A673 (cell line): ENCODE data around the gene DYRK3. TPM values are rescaled to one million over a fixed set of nuclear protein-coding genes. Genes with fewer than 3 reads are reported as not detected.

Source experiments
- BruUV-seq: library from RNA; stranded (reverse); fragments of 400-500 nt; replicated peaks from 2 replicates; lab custom pipeline; 2021; lab: Mats Ljungman, UMichigan
- CTCF ChIA-PET: fragments of 300-600 bp; sonication (Branson Sonifier 250); formaldehyde crosslinking; loops from one replicate; lab custom pipeline; 2022; ENCODE audit warnings: antibody characterized with exemption; lab: Charles Lee
- POLR2A ChIA-PET: fragments of 300-600 bp; sonication (Branson Sonifier 250); formaldehyde crosslinking; loops from one replicate; lab custom pipeline; 2022; ENCODE audit warnings: antibody characterized with exemption; ENCODE audit not compliant: low non-redundant PET; lab: Charles Lee
- DNase-seq: peaks from one replicate; pipeline ENCODE4 v3.0.0-alpha.2; 2015; ENCODE audit warnings: low spot score
- H3K27ac ChIP-seq: fragments of 200-600 bp; sonication (generic); 2 replicates; pipeline ENCODE4 v1.5.1; 2016; ENCODE audit warnings: mixed run types, low read depth, mild to moderate bottlenecking, mixed read lengths, antibody characterized with exemption, low read length; ENCODE audit not compliant: poor library complexity, severe bottlenecking
- H3K27me3 ChIP-seq: fragments of 200-600 bp; sonication (generic); replicated peaks from 2 replicates; pipeline ENCODE4 v1.6.1; 2017; ENCODE audit warnings: mixed run types, low read depth, mild to moderate bottlenecking, mixed read lengths, antibody characterized with exemption, low read length; ENCODE audit not compliant: insufficient read depth, poor library complexity
- H3K36me3 ChIP-seq: fragments of 200-600 bp; sonication (generic); 2 replicates; pipeline ENCODE4 v1.6.1; 2016; ENCODE audit warnings: mixed run types, mild to moderate bottlenecking, mixed read lengths, antibody characterized with exemption, low read length; ENCODE audit not compliant: insufficient read depth, poor library complexity, severe bottlenecking
- H3K4me1 ChIP-seq: fragments of 200-600 bp; sonication (generic); 2 replicates; pipeline ENCODE4 v1.6.1; 2017; ENCODE audit warnings: mixed run types, mild to moderate bottlenecking, mixed read lengths, antibody characterized with exemption, low read length; ENCODE audit not compliant: insufficient read depth, poor library complexity, severe bottlenecking
- H3K4me3 ChIP-seq: fragments of 200-600 bp; sonication (generic); 2 replicates; pipeline ENCODE4 v1.5.1; 2016; ENCODE audit warnings: low read depth, mixed run types, mild to moderate bottlenecking, mixed read lengths, low read length; ENCODE audit not compliant: poor library complexity, severe bottlenecking
- H3K9me3 ChIP-seq: fragments of 200-600 bp; sonication (generic); 2 replicates; pipeline ENCODE4 v1.6.1; 2016; ENCODE audit warnings: mixed run types, low read depth, mild to moderate bottlenecking, mixed read lengths, antibody characterized with exemption, low read length; ENCODE audit not compliant: poor library complexity, severe bottlenecking
- CTCF ChIP-seq: fragments of 300-800, 200-600 bp; sonication (generic); conservative IDR thresholded peaks from 2 replicates; pipeline ENCODE4 v1.5.1; 2017; ENCODE audit warnings: low read depth, mild to moderate bottlenecking, antibody characterized with exemption, low read length, moderate library complexity, mixed read lengths
- EZH2 ChIP-seq: fragments of 200-600 bp; sonication (generic); IDR thresholded peaks from 2 replicates; pipeline ENCODE4 v1.6.1; 2017; ENCODE audit warnings: borderline replicate concordance, low read depth, mild to moderate bottlenecking, mixed read lengths, antibody characterized with exemption, low read length; ENCODE audit not compliant: poor library complexity, severe bottlenecking
- intact Hi-C: fragments of 100-400 bp; cut with micrococcal nuclease; formaldehyde crosslinking; loops from one replicate; pipeline ENCODE4 v1.10.0; 2022; ENCODE audit not compliant: unreplicated experiment
- total RNA-seq: library from RNA; stranded (reverse); gene quantifications from 2 replicates; pipeline ENCODE4 v1.2.3, GENCODE V29; 2021

Gene DYRK3
- total RNA-seq, 1 experiment from 2014 or later, result 24.0 TPM

- intact Hi-C loops, result no loop called here
- H3K9me3 ChIP-seq, result no peaks in the 10 kb centered on the region
- ChIA-PET CTCF (no interaction called here), POLR2A (no interaction called here)
- H3K4me1 ChIP-seq, result no peaks in the 10 kb centered on the region
- no peak overlapping the region for H3K27ac ChIP-seq
- TF ChIP-seq CTCF (no peak), EZH2 (no peak)
- peaks cover 52% of the 10 kb centered on the region for H3K36me3 ChIP-seq
- no TSS peak for BruUV-seq
- H3K27me3 ChIP-seq, result no peaks in the 10 kb centered on the region
- DNase-seq, result no peak
- H3K4me3 ChIP-seq, result no peak overlapping the region
These were observed 41.9 kb upstream of the DYRK3 start for GRCh38 chr1:206593351-206593925.

- POLR2A ChIA-PET, result no interaction called here
- BruUV-seq, result no TSS peak
- TF ChIP-seq CTCF (no peak), EZH2 (no peak)
These were observed 39.6 kb upstream of the DYRK3 start for GRCh38 chr1:206595581-206596318.

GRCh38 chr1:206596319-206596666, 39.0 kb upstream of the DYRK3 start:
- DNase-seq, result no peak
- intact Hi-C loops, result no loop called here
- Histone ChIP-seq H3K4me3 (no peak overlapping the region), H3K27me3 (no peaks in the 10 kb centered on the region), H3K27ac (no peak overlapping the region), H3K36me3 (peaks cover 60% of the 10 kb centered on the region), H3K9me3 (no peaks in the 10 kb centered on the region), H3K4me1 (no peaks in the 10 kb centered on the region)
- no peak for TF ChIP-seq EZH2
- no peak for TF ChIP-seq CTCF
- BruUV-seq, result no TSS peak
- CTCF ChIA-PET, result no interaction called here
- POLR2A ChIA-PET, result no interaction called here

More at GRCh38 chr1:206595581-206596318, 39.6 kb upstream of the DYRK3 start:
- Histone ChIP-seq H3K36me3 (peaks cover 60% of the 10 kb centered on the region), H3K9me3 (no peaks in the 10 kb centered on the region), H3K27ac (no peak overlapping the region), H3K4me1 (no peaks in the 10 kb centered on the region), H3K4me3 (no peak overlapping the region), H3K27me3 (no peaks in the 10 kb centered on the region)
- CTCF ChIA-PET, result no interaction called here
- intact Hi-C loops, result no loop called here
- no peak for DNase-seq
